ENCODE data around the gene ADORA1. TPM values are rescaled to one million over a fixed set of nuclear protein-coding genes. Genes with fewer than 3 reads are reported as not detected.

The ADORA1 gene
- total RNA-seq, 1 donor from 2014 or later, result 0.28 TPM

Other genes with a start within 250 kb of the ADORA1 start
- 12.3 TPM for gene RABIF, start 238.6 kb upstream of the ADORA1 start, total RNA-seq
- gene KLHL12, start 200.5 kb upstream of the ADORA1 start, total RNA-seq, result 21.5 TPM
- 82.7 TPM for gene ADIPOR1, start 169.4 kb upstream of the ADORA1 start, total RNA-seq
- gene CYB5R1, start 160.5 kb upstream of the ADORA1 start, total RNA-seq, result 73.1 TPM
- 54.3 TPM for gene TMEM183A, start 120.4 kb upstream of the ADORA1 start, total RNA-seq
- gene PPFIA4, start 101.2 kb upstream of the ADORA1 start, total RNA-seq, result 1.0 TPM
- not detected for gene MYOG, start 41.7 kb upstream of the ADORA1 start, total RNA-seq
- gene MYBPH, start 48.1 kb downstream of the ADORA1 start, total RNA-seq, result not detected
- 20.5 TPM for gene CHI3L1, start 59.0 kb downstream of the ADORA1 start, total RNA-seq
- gene CHIT1, start 101.9 kb downstream of the ADORA1 start, total RNA-seq, result 0.20 TPM
- gene BTG2, start 177.8 kb downstream of the ADORA1 start, total RNA-seq, result 22.6 TPM
- 4.5 TPM for gene FMOD, start 223.4 kb downstream of the ADORA1 start, total RNA-seq